Astrocyte (in vitro differentiated cells and primary cell): ENCODE results near the gene N4BP3.

Experiments
- EZH2 ChIP-seq: IDR thresholded peaks from 2 replicates; pipeline ENCODE4 v1.6.1; 2012; ENCODE audit warnings: mild to moderate bottlenecking, low read length, inconsistent platforms; ENCODE audit not compliant: insufficient read depth
- TF ChIP-seq, protein P1 (sequence below): IDR thresholded peaks from 2 replicates; pipeline ENCODE4 v1.5.1; 2011; ENCODE audit warnings: low read depth, mild to moderate bottlenecking, inconsistent platforms, low read length, moderate library complexity; ENCODE audit not compliant: insufficient read depth

DNA sequence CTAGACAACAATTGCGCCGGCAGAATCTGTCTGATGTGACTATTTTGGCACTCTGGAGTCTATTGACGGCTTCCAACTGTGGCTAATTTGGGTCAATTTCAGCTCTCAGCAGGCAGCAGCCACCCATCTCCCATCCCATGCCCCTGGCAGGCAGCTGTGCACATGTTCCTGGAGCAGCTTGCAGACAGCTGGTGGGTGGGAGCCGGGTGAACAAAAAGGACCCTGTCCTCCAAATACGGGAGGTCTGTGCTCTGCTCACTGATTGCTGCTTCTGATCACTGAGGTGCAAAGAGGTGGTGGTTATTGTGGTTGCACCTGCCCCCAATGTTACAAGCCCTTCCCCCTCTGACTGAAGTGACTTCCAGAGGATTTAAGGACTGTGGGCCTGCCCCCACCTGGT is 45.0 kb upstream of the N4BP3 start:
- TF ChIP-seq, protein P1, sequence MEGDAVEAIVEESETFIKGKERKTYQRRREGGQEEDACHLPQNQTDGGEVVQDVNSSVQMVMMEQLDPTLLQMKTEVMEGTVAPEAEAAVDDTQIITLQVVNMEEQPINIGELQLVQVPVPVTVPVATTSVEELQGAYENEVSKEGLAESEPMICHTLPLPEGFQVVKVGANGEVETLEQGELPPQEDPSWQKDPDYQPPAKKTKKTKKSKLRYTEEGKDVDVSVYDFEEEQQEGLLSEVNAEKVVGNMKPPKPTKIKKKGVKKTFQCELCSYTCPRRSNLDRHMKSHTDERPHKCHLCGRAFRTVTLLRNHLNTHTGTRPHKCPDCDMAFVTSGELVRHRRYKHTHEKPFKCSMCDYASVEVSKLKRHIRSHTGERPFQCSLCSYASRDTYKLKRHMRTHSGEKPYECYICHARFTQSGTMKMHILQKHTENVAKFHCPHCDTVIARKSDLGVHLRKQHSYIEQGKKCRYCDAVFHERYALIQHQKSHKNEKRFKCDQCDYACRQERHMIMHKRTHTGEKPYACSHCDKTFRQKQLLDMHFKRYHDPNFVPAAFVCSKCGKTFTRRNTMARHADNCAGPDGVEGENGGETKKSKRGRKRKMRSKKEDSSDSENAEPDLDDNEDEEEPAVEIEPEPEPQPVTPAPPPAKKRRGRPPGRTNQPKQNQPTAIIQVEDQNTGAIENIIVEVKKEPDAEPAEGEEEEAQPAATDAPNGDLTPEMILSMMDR: no peak
- TF ChIP-seq EZH2: no peak
